Mesangial cell (primary cell): ENCODE measurements around the gene SETD6. TPM values are rescaled to one million over a fixed set of nuclear protein-coding genes. Genes with fewer than 3 reads are reported as not detected.

Source experiments
- total RNA-seq: library from RNA; depleted of rRNA; stranded (reverse); fragments of >200 nt; gene quantifications from 2 replicates; pipeline ENCODE4 v1.2.3, GENCODE V29; 2015

SETD6 gene
- total RNA-seq, result 16.6 and 17.1 TPM in 2 replicates

GRCh38 chr16:58515125-58515870, at the start of gene SETD6:
TSS of gene SETD6 (plus strand) at chr16:58515517. CDS start at chr16:58515538, 21 bp downstream.

GRCh38 chr16:58499615-58500351, 15.5 kb upstream of the SETD6 start, which contains the start of gene NDRG4:
TSS of gene NDRG4 (plus strand) at chr16:58500143. CDS start at chr16:58500249, 106 bp downstream.

Other genes starting within 250 kb of the SETD6 start
- not detected in 2 replicates for gene PRSS54, start 220.5 kb upstream of the SETD6 start, total RNA-seq
- 2.9 and 13.4 TPM in 2 replicates for gene GINS3, start 123.0 kb upstream of the SETD6 start, total RNA-seq
- 23.5 and 28.0 TPM in 2 replicates for gene NDRG4, start 15.4 kb upstream of the SETD6 start, total RNA-seq
- gene CNOT1, start 114.3 kb downstream of the SETD6 start, total RNA-seq, result 116 and 127 TPM in 2 replicates
- gene SLC38A7, start 169.3 kb downstream of the SETD6 start, total RNA-seq, result 10.8 and 25.7 TPM in 2 replicates
- gene GOT2, start 218.8 kb downstream of the SETD6 start, total RNA-seq, result 69.7 and 134 TPM in 2 replicates